B cell (primary cell): ENCODE results near the gene OR2Z1. TPM values are rescaled to one million over a fixed set of nuclear protein-coding genes. Genes with fewer than 3 reads are reported as not detected.

Experiments used
- ATAC-seq: fragments of 200-7000 bp; cut with Tn5 transposase; one replicate; pipeline ENCODE4 v1.10.0; 2021; ENCODE audit warnings: low read depth, mild to moderate bottlenecking, moderate number of reproducible peaks, moderate library complexity
- CTCF ChIA-PET: fragments of 350-600 bp; sonication (Branson Sonifier 250); formaldehyde crosslinking; loops from one replicate; lab custom pipeline; 2021; ENCODE audit warnings: antibody characterized with exemption, inconsistent platforms; lab: Charles Lee
- POLR2A ChIA-PET: fragments of 350-600 bp; sonication (Branson Sonifier 250); formaldehyde crosslinking; loops from one replicate; lab custom pipeline; 2021; ENCODE audit warnings: antibody characterized with exemption; lab: Charles Lee
- DNase-seq: peaks from one replicate; pipeline ENCODE4 v3.0.0; 2013
- H2AFZ ChIP-seq: 2 replicates; pipeline ENCODE4 v1.6.1; 2012; ENCODE audit warnings: mild to moderate bottlenecking, low read depth, low read length; ENCODE audit not compliant: insufficient read depth, poor library complexity, severe bottlenecking
- H3K27ac ChIP-seq, 2 donors: 1 replicate in 1 of 2; 2 replicates in 1 of 2; pipeline ENCODE4 v1.5.1; 2012 to 2013; ENCODE audit warnings: low read length in 2 of 2, mild to moderate bottlenecking in 2 of 2, moderate library complexity in 1 of 2
- H3K27me3 ChIP-seq, 4 experiments: fragments of 200-600 bp in 1 of 4; sonication (generic) in 1 of 4; replicated peaks in 1 of 4; 1 replicate in 2 of 4; 2 replicates in 2 of 4; pipeline versions ENCODE4 v1.6.1 to v1.7.0; 2013 to 2016; ENCODE audit warnings: low read length in 3 of 4, mild to moderate bottlenecking in 2 of 4, mixed read lengths in 1 of 4, moderate library complexity in 1 of 4; ENCODE audit not compliant: insufficient read depth in 4 of 4, control insufficient read depth in 3 of 4; ENCODE audit errors: control extremely low read depth in 1 of 4
- H3K36me3 ChIP-seq, 2 experiments: replicated peaks in 1 of 2; 1 replicate in 1 of 2; 2 replicates in 1 of 2; pipeline versions ENCODE4 v1.6.1 to v1.7.1; 2013; ENCODE audit warnings: low read length in 1 of 2; ENCODE audit not compliant: insufficient read depth in 2 of 2, control insufficient read depth in 1 of 2; ENCODE audit errors: control extremely low read depth in 1 of 2, extremely low read depth in 1 of 2
- H3K4me1 ChIP-seq, 2 donors: fragments of 200-600 bp in 1 of 2; sonication (generic) in 1 of 2; 1 replicate in 1 of 2; 2 replicates in 1 of 2; pipeline versions ENCODE4 v1.5.1 to v1.6.1; 2013 to 2017; ENCODE audit warnings: low read length in 2 of 2; ENCODE audit not compliant: control insufficient read depth in 2 of 2, insufficient read depth in 2 of 2
- H3K4me2 ChIP-seq: replicated peaks from 2 replicates; pipeline ENCODE3; 2012; ENCODE audit warnings: mild to moderate bottlenecking, low read depth, low read length; ENCODE audit not compliant: poor library complexity, severe bottlenecking
- H3K4me3 ChIP-seq, 5 experiments: fragments of 200-600 bp in 1 of 5; sonication (generic) in 1 of 5; 1 replicate in 3 of 5; 2 replicates in 2 of 5; pipeline versions ENCODE4 v1.5.1 to v1.7.0; 2011 to 2016; ENCODE audit warnings: low read length in 4 of 5, mild to moderate bottlenecking in 4 of 5, low read depth in 2 of 5, control low read depth in 1 of 5, moderate library complexity in 1 of 5; ENCODE audit not compliant: insufficient read depth in 1 of 5; ENCODE audit errors: control extremely low read depth in 1 of 5, extremely low read depth in 1 of 5
- H3K79me2 ChIP-seq: fragments of 200-600 bp; sonication (generic); one replicate; pipeline ENCODE4 v1.6.0; 2016; ENCODE audit warnings: low read length; ENCODE audit not compliant: control insufficient read depth, insufficient read depth
- H3K9ac ChIP-seq: fragments of 200-600 bp; sonication (generic); 2 replicates; pipeline ENCODE4 v1.6.1; 2017; ENCODE audit warnings: mild to moderate bottlenecking, low read length, moderate library complexity
- H3K9me3 ChIP-seq, 3 donors: one replicate each; pipeline versions ENCODE4 v1.6.1 to v1.7.1; 2013; ENCODE audit warnings: low read length in 2 of 3; ENCODE audit not compliant: control insufficient read depth in 2 of 3, insufficient read depth in 1 of 3; ENCODE audit errors: control extremely low read depth in 1 of 3
- H4K20me1 ChIP-seq: 2 replicates; pipeline ENCODE4 v1.6.0; 2012; ENCODE audit warnings: mild to moderate bottlenecking, low read length; ENCODE audit not compliant: insufficient read depth, control insufficient read depth, poor library complexity, severe bottlenecking
- H3K27ac Mint-ChIP-seq: one replicate; pipeline ENCODE4 v1.8.0; 2021; ENCODE audit warnings: mixed read lengths
- H3K27me3 Mint-ChIP-seq: one replicate; pipeline ENCODE4 v1.8.0; 2021; ENCODE audit warnings: mixed read lengths
- H3K4me1 Mint-ChIP-seq: one replicate; pipeline ENCODE4 v1.8.0; 2021; ENCODE audit warnings: mixed read lengths
- H3K4me3 Mint-ChIP-seq: one replicate; pipeline ENCODE4 v1.8.0; 2021; ENCODE audit warnings: mixed read lengths
- H3K9me3 Mint-ChIP-seq: one replicate; pipeline ENCODE4 v1.8.0; 2022; ENCODE audit warnings: mixed read lengths; ENCODE audit not compliant: insufficient read depth
- CTCF ChIP-seq: fragments of 200-600 bp; IDR thresholded peaks from one replicate; pipeline ENCODE4 v1.8.0; 2022; ENCODE audit warnings: antibody characterized with exemption, mild to moderate bottlenecking
- EZH2 ChIP-seq: IDR thresholded peaks from 2 replicates; pipeline ENCODE4 v1.6.1; 2012; ENCODE audit warnings: borderline replicate concordance, low read depth, mild to moderate bottlenecking, moderate library complexity, low read length; ENCODE audit not compliant: insufficient read depth, poor library complexity, severe bottlenecking
- WGBS: methylation state at CpG from one replicate; pipeline ENCODE4 v1.1.5; 2013; ENCODE audit warnings: missing lambda C conversion rate; ENCODE audit not compliant: insufficient coverage; 5-methylcytosine and 5-hydroxymethylcytosine counted together
- intact Hi-C: fragments of 100-400 bp; cut with micrococcal nuclease; formaldehyde crosslinking; loops from one replicate; pipeline ENCODE4 v1.10.0; 2022
- polyA plus RNA-seq: library from polyadenylated mRNA; depleted of rRNA; stranded (reverse); fragments of >200 nt; gene quantifications from 2 replicates; pipeline ENCODE4 v1.2.3, GENCODE V29; 2012
- total RNA-seq, 2 donors: library from RNA; stranded (reverse); fragments of 120-200 nt in 1 of 2; gene quantifications; 1 replicate in 1 of 2; 2 replicates in 1 of 2; pipeline versions ENCODE4 v1.2.3 to v1.2.4, GENCODE V29; 2013 to 2022

The OR2Z1 gene
- total and polyA plus RNA-seq, 2 donors (not counting 1 experiment from before 2014, with no cell fraction given): not detected

- ATAC-seq: no peak
- no peak overlapping the region for H3K4me3 ChIP-seq
- peaks cover 17% of the 10 kb centered on the region for H3K4me1 Mint-ChIP-seq
- TF ChIP-seq EZH2 (no peak), CTCF (no peak)
- H4K20me1 ChIP-seq: no peaks in the 10 kb centered on the region
- no peak overlapping the region for H3K9ac ChIP-seq
- H3K27me3 ChIP-seq: peaks cover 0 to 2% (median 0%) of the 10 kb centered on the region in 4 experiments
- intact Hi-C loops: no loop called here
- no peak overlapping the region for H2AFZ ChIP-seq
- H3K4me2 ChIP-seq: no peak overlapping the region
- H3K27ac ChIP-seq: no peak overlapping the region
- ChIA-PET POLR2A (no interaction called here), CTCF (no interaction called here)
- H3K9me3 Mint-ChIP-seq: peaks cover 5% of the 10 kb centered on the region
- no peak overlapping the region for H3K4me3 Mint-ChIP-seq
- no peaks in the 10 kb centered on the region for H3K36me3 ChIP-seq
- no peak for DNase-seq
- no peak overlapping the region for H3K27ac Mint-ChIP-seq
- peaks cover 11% of the 10 kb centered on the region for H3K27me3 Mint-ChIP-seq
- no peaks in the 10 kb centered on the region for H3K79me2 ChIP-seq
- peaks cover 0 to 5% (median 0%) of the 10 kb centered on the region in 3 donors for H3K9me3 ChIP-seq
- H3K4me1 ChIP-seq: peaks cover 18% of the 10 kb centered on the region in 2 donors
- 67% methylated on average over 1 of the region's 3 CpGs for WGBS
Observed at GRCh38 chr19:8675066-8675465, 46.4 kb upstream of the OR2Z1 start.

GRCh38 chr19:8678244-8678807 lies 43.1 kb upstream of the OR2Z1 start:
- POLR2A ChIA-PET: no interaction called here
- Histone ChIP-seq H3K4me1 (no peaks in the 10 kb centered on the region), H3K9ac (no peak overlapping the region), H4K20me1 (no peaks in the 10 kb centered on the region), H3K27ac (no peak overlapping the region), H3K27me3 (peaks cover 0 to 2% (median 0%) of the 10 kb centered on the region in 4 experiments), H3K4me2 (no peak overlapping the region), H3K36me3 (no peaks in the 10 kb centered on the region), H3K4me3 (no peak overlapping the region), H3K79me2 (no peaks in the 10 kb centered on the region), H3K9me3 (peaks cover 0 to 5% (median 0%) of the 10 kb centered on the region in 3 donors), H2AFZ (no peak overlapping the region)
- Mint-ChIP-seq H3K9me3 (peaks cover 5% of the 10 kb centered on the region), H3K27me3 (peaks cover 11% of the 10 kb centered on the region), H3K4me3 (no peak overlapping the region), H3K27ac (no peak overlapping the region), H3K4me1 (no peaks in the 10 kb centered on the region)
- TF ChIP-seq CTCF: no peak
- TF ChIP-seq EZH2: no peak
- ATAC-seq: no peak
- CTCF ChIA-PET: no interaction called here
- no peak for DNase-seq
- intact Hi-C loops: no loop called here
